ENCODE measurements around the gene RASAL1.

Gene RASAL1

DNA sequence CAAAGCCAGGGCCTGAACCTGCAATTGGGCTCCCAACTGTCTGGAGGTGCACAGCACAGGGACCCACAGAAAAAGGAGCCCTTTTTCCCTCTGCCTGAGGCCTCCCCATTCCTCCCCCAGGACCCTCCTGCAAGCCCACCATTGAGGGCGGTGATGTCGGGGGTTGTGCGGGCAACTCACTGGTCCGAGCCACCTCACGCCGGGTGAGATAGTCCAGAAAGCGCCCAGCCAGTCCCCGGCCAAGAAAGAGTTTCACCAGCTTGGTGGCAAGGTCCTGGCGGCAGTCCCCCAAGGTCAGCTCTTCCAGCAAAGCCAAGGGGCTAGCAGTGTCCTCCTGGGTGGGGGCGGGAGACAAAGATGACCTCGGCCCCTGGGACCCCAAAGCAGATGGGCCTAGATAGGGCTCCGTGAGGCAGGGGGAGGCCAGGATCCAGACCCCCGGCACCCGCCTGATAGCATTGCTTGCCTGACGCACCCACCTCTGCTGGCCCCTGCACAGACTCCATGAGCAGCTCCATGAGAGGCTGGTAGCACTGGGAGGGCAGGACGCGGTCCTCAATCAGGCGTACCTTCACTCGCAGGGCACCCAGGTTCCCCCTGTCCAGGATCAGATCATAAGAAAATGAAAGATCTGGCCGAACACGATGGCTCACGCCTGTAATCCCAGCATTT lies 20.0 kb downstream of the RASAL1 start:
- no peak for DNase-seq (ENCODE audit: low read depth)

DNA sequence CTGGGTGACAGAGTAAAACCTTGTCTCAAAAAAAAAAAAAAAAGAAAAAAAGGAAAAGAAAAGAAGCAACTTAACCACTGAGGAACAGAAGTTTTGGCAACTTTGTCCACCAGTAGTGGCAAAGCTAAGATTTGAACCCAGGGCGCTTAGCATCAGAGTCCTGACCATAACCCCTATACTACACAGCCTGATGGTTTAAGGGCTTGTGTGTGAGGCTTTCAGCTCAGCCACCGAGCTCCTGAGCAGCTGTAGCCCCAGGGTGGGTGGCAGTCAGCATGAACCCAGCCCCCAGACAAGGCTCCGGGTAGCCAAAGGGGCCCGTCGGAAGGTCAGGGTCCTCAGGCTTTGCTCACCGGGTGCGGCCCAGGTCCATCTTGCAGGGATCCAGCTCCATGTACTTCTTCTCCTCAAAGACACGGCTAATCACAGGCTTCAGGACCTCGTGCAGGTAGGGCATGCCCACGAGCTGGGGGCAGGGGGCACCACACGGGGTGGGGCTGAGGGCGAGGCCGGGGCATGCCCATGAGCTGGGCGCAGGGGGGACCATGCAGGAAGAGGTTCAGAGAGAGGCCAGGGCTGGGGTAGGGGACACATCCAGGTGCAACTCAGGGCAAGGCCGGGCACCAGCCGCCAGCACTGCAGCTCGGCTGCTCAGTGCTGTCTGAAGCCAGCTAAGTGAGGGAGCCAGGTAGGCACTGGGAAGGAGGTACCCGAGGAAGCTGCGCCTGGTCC lies 20.9 kb downstream of the RASAL1 start:
- no peak for DNase-seq (ENCODE audit: low read depth)

DNA sequence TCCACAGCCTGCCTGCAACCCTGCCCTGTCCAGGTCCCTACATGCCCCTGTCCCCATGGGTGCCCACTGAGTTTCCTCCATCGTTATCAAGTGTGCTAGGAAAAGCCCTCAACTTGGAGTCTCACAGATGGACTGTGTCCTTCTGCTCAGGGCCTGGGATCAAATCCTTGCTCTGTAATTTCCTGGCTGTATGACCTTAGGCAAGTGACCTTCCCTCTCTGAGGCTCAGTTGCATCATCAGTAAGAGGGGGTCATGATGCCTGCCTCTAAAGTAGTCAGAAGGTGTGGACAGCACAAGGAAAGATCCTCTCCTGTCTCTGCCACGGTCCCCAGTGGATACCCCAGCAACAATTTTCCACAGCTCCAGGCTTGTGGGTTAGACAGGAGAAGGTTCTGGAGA lies 22.2 kb downstream of the RASAL1 start:
- DNase-seq (ENCODE audit: low read depth): no peak

DNA sequence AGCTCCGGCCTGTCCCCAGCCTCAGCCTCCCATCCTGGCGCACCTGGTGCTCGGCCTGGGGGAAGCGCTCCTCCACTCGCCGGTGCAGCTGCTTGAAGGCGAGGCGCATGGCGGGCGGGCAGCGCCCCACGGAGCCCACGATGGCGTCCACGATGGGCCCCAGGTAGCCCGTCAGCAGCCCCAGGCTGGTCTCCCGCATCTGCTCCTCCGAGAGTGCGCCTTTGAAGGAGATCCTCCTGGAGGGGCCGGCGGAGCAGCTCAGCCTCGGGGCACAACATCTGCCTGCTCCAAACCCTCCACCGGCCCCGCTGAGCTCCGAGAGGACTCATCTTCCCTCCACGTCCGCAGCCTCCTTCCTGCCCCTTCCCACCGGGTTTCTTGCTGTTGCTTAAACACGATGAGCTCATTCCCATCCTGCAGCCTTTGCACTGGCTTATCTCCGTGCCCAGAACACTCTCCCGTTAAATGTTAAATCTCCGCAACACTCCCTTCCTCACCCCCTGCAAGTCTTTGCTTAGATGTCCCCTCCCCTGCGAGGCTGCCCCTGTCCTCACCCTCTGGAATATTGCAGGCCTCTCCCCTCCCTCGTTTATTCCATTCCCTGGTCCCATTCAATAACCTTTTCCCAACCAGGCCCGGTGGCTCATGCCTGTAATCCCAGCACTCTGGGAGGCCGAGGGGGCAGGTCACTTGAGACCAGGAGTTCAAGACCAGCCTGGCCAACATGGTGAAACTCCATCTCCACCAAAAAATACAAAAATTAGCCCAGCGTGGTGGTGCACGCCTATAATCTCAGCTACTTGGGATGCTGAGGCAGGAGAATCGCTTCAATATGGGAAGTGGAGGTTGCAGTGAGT lies 23.3 kb downstream of the RASAL1 start:
- no peak for DNase-seq (ENCODE audit: low read depth)

DNA sequence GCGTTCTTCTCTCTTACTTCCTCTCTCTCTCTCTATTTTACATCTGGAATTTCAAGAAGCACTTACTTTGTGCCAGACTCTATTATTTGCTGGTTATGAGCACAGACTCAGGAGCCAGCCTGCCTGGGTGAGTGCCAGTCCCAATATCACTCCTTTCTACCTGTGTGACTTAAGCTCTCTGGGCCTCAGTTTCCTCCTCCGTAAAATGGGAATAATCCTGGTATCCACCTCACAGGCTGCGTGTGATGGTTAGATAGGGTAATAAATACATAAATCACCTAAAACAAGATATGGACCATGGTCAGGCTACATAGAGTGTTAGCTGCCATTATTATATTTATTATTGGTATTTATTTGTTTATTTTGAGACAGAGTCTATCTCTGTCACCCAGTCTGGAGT lies 24.3 kb downstream of the RASAL1 start:
- no peak for DNase-seq (ENCODE audit: low read depth)

DNA sequence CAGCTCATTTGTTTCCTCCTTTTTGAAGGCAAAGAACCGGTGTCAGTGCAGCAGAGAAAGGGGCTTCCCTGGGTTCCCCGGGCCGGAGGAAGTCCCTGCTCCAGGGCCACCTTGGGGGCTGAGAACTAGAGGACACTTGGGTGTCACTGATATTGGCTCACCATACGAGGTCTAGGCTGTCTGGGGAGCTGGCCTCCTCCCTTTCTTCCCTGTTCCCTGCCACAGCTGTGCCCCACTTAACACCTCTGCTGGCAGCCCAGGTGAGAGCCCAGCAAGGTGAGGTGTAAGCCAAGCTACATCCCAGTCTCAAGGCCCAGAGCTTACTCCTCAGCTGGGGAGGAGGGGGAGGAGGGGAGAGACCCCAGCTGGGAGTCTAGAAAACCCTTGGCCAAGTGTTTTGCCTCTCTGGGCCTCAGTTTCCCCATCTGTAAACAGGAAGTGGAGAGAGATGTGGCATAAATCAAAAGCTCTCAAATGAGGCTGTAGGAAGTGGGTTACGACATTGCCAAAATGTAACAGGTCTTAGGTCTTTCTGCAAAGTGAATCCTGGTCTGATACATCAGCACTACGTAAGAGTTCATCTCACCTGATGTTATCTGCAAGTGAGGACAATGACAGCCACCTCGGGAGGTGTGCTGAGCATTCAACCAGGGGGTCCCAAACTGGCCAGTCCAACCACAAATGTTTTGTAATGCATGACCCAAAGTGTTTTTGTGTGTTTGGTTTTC lies 25.5 kb downstream of the RASAL1 start:
- no peak for DNase-seq (ENCODE audit: low read depth)

DNA sequence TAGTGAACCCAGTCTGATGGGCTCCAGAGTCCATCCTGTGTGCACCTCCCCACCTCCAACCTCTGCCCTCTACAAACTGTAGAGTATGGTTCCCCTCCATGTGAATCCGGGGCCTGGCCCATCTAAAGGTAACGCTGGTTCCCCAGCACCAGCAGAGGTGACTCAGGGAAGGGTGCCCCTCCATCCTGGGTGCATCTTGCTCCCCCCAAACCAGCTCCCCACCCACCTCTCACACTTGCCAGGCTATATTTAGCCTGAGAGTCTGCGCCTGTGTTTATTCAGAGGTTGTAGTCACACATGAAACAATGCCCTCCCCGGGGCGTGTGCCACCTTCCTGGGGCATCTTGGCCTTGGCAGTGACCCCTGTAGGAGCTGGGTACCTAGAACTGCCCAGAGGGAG lies 26.2 kb downstream of the RASAL1 start:
- no peak for DNase-seq (ENCODE audit: low read depth)

DNA sequence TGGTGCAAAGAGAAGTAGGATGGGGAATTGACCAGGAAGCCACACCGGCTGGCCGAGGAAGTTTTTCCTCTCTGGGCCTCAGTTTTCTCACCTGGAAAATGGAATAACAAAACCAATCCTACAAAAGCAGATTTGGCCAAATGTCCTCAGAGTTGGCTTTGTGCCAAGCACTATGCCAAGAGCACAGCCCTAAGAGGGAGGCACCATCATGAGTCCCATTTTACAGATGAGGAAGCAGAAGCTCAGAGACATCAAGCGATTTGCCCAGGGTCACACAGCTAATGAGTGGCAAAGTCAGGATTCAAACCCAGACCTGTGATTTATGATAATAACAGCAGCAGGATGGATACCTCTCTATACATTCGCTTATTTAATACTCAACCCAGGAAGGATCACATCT lies 27.3 kb downstream of the RASAL1 start:
- no peak for DNase-seq (ENCODE audit: low read depth)

DNA sequence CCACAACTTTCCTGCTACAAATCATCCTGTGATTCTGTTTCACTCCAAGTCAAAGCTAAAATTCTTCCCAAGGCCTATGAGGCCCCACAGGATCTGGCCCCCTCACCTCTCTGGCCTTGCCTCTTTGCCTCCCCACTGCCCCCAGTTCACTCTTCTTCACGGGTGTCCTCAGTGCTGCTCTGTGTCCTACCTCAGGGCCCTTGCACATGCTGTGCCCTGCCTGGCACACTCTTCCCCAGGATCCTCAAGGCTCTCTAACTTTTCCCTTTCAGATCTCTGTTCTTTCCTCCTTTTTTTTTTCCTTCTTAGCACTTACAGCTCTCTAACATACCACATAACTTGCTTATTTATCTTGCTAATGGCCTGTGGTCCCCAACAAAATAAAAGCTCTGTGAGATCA lies 29.2 kb downstream of the RASAL1 start:
- no peak for DNase-seq (ENCODE audit: low read depth)

DNA sequence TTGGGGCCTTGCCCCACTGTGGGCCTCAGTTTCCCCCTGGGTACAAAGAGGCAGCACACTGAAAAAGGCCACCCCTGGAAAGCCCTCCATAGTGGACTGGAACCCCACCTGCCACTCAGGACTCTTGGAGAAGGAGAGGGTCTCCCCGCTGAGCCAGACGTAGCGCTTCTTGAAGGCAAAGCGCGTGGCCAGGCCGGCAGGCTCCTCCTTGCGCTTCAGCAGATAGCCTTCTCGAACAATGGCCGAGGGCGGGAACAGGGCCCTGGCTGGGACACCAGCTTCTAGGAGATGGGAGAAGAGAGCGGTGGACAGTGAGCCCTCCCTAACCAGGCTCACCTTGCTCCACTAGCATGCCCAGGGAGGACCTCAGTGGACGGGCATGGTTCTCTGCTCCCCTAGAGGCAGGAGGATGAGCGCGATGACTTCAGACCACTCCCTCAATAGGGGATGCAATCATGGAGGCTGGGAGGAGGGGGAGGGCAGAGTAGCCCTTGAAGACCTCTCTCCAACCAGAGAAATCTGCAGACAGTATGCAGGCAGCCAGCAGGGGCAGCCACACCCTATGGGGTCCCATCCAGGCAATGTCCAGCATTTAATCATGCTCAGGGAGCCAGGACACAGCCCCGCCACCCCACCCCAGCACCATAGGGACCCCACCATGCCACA lies 29.8 kb downstream of the RASAL1 start:
- DNase-seq (ENCODE audit: low read depth): no peak

DNA sequence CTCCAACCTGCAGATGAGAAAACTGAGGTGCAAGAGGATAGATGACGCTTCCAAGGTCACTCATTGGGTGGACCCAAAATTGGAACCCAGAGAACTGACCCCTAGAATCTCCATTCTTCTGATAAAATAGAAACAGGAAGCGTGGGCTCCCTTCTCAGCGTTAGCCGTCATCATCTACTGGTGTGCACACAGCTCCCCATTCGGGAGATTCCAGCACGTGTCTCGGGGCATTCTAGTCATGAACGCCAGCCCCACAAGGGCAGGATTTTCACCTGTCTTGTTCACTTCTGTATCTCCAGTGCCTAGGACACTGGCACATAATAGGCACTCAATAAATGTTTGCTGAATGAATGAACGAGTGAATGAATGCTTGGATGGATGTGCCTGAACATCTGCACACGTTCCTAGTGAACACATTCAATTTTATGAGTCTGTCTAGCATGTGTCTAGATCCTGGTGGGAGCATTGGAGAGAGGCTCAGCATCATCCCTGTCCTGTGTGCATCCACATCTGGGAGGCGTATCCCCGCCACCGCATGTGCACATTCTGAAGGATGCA lies 30.5 kb downstream of the RASAL1 start:
- no peak for DNase-seq (ENCODE audit: low read depth)

DNA sequence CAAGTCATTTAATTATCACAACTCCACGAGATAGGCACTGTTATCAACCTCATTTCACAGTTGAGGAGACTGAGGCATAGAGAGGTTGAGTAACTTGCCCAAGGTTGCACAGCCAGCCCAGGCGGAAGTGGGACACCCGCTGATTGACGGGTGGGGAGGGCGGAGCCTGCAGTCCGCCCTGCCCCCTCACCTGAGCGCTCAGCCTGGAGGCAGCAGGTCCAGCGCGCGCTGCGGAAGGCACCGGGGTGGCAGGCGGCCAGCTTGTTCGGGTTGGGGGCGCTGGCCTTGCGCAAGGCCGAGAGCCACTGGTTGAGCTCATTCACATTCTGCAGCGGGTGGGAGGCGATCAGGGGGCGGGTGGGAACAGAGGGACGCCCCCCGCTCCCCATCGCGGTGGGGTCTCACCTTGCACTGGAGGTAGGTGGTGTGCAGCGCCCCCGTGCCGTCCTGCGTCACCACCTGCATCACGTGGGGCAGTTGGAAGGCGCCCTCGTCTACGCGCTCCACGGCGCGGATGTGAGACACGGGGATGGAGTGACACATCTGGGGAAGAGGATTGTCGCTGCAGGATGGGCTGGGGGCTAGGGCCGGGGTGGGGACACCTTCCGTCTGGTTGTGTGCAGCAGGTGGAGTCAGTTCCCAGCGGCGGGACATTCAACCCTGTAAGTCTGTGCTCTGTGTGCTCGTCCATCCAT lies 31.7 kb downstream of the RASAL1 start:
- peak; percentile 46 for DNase-seq (ENCODE audit: low read depth)

DNA sequence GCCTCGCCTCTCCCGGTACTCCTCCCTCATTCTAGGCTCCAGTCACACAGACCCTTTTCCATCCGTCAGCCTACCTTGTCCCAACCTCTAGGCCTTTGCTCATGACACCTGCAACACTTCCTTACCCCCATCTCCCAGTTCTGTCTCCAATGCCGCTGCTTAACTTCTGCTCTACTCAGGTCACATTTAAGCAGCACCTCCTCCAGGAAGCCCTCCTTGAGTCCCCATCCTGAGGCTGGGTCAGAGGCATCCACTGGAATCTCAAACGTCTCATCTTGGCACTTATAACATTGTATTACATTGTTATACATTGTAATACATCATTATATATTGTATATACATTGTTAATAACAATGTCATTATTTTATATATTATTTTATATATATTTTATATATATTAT lies 32.8 kb downstream of the RASAL1 start:
- no peak for DNase-seq (ENCODE audit: low read depth)

DNA sequence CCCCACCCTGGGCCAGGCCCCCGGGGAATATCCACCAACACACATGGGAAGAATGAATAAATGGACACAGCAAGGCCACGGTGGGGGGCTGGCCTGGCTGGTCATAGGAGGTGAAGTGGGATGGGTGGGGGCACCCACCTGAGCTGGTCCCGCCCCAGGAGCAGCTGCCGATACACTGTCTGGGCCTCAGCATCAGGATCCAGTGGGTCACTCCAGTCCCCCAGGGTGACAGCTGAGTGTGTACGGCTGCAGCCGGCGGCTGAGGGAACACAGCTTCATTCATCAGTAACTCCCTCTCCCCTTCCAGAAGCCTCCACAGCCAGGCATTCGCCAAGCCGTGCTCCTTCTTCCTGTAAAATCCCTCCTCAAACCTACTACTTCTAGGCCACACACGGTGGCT lies 33.8 kb downstream of the RASAL1 start:
- DNase-seq (ENCODE audit: low read depth): no peak

DNA sequence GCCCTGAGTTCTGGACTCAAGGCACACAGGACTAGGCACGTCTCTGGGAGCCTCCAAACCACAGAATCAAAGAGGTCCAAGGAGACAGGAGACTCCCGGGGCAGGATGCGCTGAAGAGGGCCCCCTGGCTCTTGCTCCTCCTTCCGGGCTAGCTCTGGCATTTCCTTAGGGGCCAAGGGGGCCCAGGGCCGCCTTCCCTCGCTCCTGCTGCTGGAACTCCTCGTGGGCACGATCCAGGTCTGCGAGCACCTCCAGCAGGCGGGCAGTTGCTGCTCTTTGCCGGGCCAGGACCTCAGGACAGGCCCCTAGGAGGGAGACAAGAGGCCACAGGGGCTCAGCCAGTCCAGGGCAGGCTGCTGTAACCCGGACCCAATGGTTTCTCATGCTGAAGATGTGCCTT lies 35.8 kb downstream of the RASAL1 start:
- no peak for DNase-seq (ENCODE audit: low read depth)

DNA sequence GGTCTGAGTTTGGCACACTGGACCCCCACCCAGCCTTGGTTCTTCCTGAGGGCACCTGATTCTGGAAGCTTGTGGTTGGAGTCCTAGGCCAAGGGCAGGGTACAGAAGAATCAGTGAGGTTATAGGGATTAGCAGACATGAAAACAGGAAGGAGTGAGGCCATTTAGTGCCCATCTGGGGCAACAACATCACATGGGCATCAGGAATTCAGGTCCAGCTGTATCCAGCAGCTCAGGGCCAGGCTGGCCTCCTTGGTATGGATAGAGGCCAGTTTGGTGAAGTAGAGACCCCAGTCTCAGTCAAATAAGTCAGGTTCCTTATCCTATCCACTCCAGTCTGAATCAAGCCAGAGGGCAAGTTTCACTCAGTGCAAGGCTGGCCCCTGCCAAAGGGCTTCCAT lies 36.2 kb downstream of the RASAL1 start:
- no peak for DNase-seq (ENCODE audit: low read depth)

DNA sequence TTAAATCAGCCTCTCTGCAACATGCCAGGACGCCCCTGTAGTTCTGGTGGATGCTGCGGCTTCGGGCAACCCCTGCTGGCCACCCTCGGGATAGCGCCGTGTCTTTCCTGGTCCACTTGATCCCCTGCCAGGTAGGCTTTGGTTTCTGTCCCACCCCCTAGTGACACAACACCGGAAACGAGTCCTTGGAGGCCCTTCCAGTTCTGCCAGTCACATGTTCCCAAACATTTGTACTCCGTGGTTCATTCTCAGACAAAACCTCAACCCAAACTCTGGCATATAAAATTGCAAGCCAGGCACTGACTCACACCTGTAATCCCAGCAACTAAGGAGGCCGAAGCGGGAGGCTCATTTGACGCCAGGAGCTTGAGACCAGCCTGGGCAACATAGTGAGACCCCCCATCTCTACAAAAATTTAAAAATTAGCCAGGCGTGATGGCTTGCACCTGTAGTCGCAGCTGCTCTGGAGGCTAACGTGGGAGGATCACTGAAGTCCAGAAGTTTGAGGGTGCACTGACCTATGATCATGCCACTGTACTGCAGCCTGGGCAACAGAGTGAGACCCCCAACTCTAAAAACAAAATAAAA lies 37.0 kb downstream of the RASAL1 start:
- peak; percentile 50 for DNase-seq (ENCODE audit: low read depth)

DNA sequence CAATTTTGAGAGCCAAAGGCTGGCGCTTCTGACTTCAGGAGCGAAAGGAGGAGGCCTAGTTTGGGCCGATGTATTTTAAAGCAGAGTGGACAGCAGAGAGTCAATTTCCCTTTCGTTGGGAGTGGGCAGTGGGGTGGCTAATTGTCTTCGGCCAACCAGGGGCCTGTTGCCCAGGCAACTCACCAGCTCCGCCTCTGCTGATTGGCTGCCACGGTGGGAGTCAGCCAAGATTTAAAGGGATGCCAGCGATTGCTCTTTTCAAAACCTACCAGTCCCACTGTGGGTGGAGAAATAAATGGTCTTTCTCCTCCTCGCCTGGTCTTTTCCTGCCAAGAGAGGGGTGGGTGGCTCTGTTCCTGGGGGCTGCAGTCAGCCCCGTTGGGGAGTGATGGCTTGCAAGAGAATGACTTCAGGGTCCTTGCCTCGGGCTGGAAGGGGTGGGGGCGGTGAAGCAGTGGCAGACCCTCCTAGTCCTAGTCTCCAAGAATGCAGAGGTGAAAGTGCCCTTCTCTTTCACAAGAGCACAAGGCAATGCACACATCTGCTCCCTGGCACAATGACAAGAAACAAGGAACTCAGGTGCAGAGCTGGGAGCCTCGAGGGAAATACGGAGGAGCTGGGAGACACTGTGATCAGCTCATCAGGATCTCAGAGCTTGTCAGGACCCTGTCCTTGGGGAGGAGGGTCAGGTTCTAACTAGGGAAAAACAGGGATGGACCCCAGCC lies 37.7 kb downstream of the RASAL1 start:
- no peak for DNase-seq (ENCODE audit: low read depth)

DNA sequence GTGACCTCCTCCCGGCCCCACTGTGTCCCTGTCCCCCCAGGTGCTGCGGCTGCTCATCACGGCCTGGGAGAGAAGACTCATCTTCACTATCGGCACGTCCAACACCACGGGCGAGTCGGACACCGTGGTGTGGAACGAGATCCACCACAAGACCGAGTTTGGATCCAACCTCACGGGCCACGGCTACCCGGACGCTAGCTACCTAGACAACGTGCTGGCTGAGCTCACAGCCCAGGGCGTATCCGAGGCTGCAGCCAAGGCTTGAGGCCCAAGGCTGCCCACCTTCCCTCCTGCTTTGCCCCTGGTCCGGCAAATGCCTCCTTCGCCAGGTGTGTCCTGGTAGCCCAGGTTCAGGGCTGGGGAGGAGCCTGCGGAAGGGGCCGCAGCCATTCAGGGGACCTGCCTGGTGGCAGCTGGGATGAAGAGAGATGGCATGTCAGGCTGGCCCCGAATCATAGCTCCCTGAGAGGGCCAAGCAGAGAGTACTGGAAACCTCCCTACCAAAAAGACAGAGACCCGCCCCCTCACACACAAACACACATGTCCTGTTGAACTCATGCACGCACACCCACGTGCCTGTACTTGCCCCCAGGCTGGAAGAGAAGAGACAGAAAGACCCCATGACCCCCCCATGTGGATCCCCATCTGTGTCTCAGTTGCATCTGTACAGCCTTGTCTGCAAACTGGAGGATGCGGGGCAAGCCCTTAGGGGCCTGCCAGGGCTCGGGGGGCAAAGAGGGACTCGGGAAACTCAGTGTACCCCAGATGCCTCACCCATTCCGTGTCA lies 38.7 kb downstream of the RASAL1 start:
- no peak for DNase-seq (ENCODE audit: low read depth)

Measured in activated T-helper 9 cell treated with anti-CD3 and anti-CD28 coated beads, Interleukin-2, amount 50 U/mL, for 16 hours (primary cell).